Measurements from ENCODE around the gene ALCAM. TPM values are rescaled to one million over a fixed set of nuclear protein-coding genes. Genes with fewer than 3 reads are reported as not detected.

ALCAM gene
- total and polyA plus RNA-seq, 2 of the 8 experiments (the other 6 are each of a cell fraction or from before 2014, with no cell fraction given): 10.8 to 33.0 TPM

DNA sequence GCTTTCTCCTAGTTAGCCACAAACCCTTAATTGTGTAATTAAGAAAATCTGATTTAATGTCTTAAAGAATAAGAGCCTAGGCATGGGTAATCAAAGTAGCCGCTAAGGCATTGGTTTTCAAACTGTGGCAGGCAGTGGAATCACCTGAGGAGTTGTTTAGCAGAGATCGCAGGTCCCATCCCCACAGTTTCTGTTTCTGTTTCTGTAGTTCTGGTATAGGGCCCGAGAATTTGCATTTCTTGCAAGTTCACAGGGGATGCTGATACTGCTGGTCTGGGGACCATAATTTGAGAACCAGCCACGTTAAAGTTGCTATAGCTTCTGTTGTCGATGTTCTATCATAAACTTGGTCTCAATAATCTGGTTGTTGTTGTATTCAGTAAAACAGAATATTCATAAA is 204.3 kb downstream of the ALCAM start (continued):
- TF ChIP-seq RFX5 (IDR thresholded peaks at IDR 0.05; ENCODE audit: borderline replicate concordance, low read depth, low read length): no peak
- TF ChIP-seq CHD1 (IDR thresholded peaks at IDR 0.05; ENCODE audit: low read depth, low read length): no peak
- no peak for TF ChIP-seq CEBPB (IDR thresholded peaks at IDR 0.05; ENCODE audit: low read depth, low read length)
- TF ChIP-seq KDM4A (IDR thresholded peaks at IDR 0.05; ENCODE audit: low read depth, low read length, severe bottlenecking): no peak

Measured in H1 (cell line).